Stimulated activated CD4-positive, alpha-beta T cell treated with anti-CD3 and anti-CD28 coated beads, Interleukin-2, amount 100 ng/mL, for 48 hours (primary cell): Measurements from ENCODE around the gene TLR1.
"Not testable (repeated sequence)": the region's sequence is repeated elsewhere in the genome, so short reads cannot be mapped to it uniquely, and the experiment has no call there.

Source experiments
- DNase-seq, 2 donors: peaks; one replicate each; pipeline ENCODE4 v3.0.0-alpha.2; 2020

Gene TLR1, protein sequence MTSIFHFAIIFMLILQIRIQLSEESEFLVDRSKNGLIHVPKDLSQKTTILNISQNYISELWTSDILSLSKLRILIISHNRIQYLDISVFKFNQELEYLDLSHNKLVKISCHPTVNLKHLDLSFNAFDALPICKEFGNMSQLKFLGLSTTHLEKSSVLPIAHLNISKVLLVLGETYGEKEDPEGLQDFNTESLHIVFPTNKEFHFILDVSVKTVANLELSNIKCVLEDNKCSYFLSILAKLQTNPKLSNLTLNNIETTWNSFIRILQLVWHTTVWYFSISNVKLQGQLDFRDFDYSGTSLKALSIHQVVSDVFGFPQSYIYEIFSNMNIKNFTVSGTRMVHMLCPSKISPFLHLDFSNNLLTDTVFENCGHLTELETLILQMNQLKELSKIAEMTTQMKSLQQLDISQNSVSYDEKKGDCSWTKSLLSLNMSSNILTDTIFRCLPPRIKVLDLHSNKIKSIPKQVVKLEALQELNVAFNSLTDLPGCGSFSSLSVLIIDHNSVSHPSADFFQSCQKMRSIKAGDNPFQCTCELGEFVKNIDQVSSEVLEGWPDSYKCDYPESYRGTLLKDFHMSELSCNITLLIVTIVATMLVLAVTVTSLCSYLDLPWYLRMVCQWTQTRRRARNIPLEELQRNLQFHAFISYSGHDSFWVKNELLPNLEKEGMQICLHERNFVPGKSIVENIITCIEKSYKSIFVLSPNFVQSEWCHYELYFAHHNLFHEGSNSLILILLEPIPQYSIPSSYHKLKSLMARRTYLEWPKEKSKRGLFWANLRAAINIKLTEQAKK

DNA sequence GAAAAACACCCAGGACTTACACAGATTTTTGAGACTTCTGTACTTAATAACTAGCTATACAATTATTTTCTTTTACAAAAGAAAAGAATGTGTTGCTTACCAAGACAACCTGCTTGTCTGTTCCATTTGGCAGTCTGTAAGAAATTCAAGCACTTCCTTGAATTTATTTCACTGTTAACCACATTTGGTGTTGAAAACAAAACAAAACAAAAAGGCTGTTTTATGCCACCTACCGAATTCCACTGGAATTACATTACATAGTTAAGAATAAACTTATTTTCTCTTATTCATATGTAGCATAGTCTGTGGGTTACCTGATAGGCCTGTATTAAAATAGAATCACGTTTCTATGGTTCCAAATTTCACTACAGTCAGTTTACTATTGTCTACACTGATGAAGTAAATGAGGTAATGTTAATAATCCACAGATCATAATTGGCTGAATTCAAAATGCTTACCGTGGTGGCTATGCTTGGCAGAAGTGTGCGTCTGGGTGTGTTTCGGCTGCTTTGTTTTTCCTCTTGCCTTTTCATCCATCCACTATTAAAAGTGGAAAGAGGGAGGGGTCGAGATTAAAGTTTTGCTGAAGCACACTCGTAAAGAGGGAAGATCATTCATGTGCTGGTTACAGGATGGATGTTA, at the start of gene TLR1:
TLR1 (minus strand) TSS at position 138 of the 642 bp plus-strand sequence. CDS start 5,960 bp downstream, outside the sequence.
- DNase-seq = no peak

DNA sequence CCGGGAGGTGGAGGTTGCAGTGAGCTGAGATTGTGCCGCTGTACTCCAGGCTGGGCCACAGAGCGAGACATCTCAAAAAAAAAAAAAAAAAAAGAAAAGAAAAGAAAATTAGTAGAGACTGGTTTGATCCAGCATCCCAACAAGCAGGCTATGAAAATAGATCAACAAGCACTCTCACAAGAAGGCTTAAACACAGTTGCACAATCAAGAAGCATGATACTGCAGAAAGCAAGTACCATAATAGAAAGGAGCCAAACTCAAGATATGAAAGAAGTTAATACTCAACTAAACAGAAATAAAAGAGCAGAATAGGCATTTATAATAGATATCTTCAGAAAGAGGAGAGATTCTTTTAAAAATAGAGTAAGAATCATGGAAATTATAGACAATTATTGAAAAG, 41.4 kb upstream of the TLR1 start:
- no peak for DNase-seq

DNA sequence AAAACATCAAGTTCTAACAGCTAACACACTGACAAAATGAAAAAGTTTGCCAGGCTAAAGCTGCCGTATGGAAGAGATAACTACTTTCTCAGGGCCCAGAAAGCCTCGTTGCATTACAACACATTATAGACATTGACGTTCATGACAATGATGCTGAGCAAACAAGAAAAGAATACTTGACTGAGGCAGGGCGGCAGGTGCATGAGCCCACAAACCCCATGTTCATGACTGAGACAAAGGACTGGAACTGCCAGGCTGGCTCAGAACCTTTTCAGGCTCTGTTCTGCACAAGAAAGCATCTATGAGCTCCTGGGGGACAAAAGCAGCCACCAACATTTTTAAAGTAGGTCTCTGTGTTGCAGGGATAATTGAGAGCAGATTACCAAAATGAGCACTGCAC, 38.4 kb upstream of the TLR1 start:
- no peak for DNase-seq

DNA sequence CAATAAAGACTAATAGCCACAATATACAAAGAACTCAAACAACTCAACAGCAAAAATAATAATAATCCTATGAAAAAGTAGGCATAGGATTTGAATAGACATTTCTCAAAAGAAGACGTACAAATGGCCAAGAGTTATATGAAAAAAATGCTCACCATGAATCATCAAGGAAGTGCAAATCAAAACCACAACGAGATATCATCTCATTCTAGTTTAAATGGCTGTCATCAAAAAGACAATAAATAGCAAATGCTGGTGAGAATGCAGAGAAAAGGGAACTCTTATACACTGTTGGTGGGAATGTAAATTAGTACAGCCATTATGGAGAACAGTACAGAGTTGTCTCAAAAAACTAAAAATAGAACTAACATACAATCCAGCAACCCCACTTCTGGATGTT, 33.3 kb upstream of the TLR1 start:
- DNase-seq = no peak

DNA sequence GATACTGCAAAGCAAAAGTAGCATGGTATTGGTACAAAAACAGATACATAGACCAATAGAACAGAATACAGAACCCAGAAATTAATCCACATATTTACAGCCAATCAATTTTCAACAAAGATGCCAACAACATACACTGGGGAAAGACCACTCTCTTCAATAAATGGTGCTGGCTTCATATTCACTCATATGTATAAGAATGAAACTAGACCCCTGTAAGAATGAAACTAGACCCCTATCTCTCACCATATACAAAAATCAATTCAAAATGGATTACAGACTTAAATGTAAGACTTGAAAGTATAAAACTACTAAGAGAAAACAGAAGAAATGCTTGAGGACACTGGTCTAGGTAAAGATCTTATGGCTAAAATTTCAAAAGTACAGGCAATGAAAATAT, 32.7 kb upstream of the TLR1 start:
- DNase-seq = no peak

DNA sequence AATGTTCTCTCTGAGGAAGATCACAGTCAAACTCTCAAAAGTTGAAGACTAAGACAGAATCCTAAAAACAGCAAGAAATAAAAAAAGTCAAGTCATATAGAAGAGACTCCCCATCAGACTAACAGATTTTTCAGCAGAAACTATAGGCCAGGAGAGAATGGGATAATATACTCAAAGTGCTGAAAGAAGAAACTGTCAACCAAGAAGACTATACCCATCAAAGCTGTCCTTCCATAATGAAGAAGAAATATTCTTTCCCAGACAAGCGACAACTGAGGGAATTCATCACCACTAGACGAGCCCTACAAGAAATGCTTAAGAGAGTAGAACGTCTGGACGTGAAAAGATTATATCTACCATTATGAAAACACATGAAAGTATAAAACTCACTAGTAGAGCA, 30.0 kb upstream of the TLR1 start:
- no peak for DNase-seq

DNA sequence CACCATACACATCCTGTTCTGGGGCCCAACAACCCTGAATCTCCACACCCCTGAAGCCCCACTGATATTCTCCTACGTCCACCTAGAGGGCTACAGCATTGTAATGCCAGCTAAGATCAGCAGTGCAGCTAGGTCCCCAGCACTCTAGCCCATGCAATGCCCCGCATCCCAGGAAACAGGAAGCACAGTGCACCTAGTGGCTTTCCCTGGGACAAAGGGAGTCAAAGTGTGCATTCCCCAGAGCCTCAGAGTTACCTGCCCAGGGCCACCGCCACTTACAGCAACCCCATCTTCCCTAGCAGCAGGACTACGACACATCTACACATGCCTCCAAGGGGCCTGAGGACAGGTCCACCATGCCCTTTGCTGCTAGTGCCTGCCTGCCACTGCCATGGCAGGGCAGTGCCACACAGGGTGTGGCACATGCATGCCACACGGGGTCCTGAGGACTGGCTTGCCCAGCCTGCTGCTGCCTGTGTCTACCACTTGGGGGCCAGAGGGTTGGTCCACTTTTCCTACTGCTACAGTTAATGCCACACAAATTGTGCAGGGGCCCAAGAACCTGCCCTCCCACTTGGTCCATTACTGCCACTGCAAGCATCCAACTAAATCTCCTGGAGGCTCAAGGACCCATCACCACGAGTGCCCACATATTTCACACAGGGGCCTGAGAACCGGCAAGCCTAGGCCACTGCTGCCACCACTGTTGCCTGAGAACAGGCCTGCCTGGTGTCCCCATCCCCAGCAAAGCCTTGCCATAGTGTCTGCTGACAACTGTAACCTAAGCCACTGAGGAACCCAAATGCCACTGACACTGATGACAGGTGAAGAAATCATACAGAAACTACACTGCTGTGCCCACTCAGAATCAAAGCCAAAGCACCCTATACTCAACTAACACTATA, 28.3 kb upstream of the TLR1 start:
- DNase-seq = no peak

DNA sequence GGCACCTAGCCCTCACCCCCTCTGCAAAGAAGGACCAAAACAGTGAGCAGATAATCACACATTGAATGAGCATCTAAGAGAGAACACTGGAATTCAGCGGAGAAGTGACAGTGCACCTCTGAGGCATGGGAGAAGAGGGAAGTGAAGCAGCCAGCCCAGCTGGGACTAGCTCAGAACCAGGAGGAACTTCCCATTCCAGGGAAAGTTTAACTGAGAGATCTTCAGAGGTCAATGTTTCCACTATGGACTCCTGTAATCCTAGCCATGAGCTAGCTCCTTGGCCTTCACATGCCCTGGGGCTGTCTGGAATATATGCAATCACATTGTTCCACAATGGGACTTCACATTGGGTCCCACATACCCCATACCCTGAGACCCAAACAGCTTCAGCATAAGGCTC, 27.6 kb upstream of the TLR1 start:
- no peak for DNase-seq

DNA sequence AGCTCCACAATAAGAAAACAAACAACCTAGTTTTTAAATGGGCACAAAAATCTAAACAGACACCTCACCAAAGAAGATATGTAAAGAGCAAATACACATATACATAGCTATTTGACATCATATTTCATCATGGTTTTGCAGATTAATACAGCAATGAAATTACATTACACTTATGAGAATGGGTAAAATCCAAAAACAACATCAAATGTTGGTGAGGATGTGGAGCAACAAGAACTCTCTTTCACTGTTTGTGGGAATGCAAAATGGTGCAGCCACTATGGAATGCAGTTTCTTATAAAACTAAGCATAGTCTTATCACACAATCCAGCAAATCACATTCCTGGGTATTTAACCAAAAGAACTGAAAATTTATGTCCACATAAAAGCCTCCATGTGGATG, 27.1 kb upstream of the TLR1 start:
- DNase-seq = no peak

DNA sequence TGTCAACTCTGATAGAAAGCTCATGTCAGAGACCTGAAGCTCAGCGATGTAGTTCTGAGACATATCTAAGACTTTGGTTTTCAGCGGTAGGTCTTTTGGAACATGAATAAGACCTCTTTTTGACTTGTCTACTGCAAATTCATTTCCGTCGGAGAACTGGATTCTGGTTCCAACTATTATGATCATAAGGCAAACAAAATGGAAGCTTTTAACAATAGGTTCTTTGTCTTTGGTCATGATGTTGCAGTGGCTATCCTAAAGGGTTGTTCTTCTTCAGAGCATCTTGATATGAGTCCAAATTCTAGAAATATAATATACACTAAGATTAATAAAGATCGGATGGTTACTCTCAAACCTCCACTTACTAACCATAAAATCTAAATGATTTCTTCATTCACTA, 24.6 kb upstream of the TLR1 start:
- no peak for DNase-seq

DNA sequence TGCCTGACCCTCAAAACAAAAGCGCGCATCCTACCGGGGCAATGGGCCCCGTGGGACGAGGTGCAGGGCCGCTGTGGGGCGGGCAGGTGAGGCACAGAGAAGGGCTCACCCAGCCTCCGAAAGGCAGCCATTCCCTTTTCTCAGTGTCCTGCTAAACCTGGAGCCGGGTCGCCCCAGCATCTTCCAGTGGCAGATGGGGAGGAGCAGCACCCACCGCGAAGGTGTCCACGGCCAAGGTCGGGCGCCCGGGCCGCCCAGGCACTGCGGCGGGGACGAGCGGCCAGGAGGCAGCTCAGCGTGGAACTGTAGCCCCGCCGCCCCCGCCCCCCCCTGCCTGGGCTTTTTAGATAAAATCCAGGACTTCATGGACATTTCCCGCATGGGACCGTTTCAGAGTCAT, 19.2 kb upstream of the TLR1 start:
- no peak for DNase-seq

DNA sequence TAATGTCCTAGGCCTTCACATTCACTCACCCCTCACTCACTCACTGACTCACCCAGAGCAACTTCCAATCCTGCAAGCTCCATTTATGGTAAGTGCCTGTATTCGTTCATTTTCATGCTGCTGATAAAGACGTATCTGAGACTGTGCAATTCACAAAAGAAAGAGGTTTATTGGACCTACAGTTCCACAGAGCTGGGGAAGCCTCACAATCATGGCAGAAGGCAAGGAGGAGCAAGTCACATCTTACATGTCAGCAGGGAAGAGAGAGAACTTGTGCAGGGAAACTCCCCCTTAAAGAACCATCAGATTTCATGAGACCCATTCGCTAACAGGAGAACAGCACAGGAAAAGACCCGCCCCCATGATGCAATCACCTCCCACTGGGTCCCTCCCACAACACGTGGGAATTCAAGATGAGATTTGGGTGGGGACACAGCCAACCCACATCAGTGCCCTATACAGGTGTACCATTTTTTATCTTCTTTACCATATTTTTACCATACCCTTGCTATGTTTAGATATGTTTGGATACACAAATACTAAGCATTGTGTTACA, 18.2 kb upstream of the TLR1 start:
- DNase-seq = no peak

DNA sequence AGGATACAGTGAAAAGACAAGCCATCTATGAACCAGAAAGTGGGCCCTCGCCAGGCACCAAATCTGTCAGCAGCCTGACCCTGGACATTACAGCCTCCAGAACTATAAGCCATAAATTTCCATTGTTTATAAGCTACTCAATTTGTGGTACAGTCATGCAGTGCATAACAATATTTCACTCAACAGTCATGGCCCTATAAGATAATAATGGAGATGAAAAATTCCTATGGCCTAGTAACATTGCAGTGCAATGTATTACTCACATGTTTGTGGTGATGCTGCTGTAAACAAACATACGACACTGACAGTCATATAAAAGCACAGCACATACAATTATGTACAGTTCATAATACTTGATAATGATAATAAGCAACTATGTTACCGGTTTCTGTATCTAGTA, 17.1 kb upstream of the TLR1 start:
- DNase-seq = no peak

DNA sequence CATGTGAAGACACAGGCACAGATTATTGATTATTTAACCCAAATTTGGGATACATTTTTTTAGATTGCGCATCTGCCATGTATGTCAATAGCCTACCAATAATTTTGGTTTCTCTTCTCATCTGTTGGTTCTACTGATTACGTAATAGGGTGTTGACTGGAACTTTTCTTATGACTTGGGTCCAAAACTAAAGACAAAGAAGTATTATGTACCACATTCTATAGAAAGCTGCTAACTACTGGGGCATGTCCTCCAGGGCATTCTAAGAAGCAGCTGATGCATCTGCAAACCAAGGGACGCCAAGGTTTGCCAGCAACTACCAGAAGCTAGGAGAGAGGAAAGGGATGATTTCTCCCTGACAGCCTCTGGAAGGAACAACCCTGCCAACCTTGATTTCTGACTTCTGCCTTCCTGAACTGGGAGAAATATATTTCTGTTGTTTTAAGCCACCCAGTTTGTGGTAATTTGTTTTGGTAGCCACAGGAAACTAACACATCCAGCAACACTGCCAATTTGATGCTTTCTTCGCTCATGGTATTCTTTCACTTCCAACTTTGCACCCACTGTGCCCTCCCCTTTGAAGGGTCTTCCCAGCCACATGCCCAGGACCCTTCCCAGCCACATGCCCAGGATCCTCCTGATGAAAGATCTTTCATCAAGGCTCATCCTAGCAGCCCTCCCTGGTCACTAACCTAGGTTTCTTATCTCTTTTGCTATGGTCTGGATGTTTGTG, 15.9 kb upstream of the TLR1 start:
- no peak for DNase-seq

DNA sequence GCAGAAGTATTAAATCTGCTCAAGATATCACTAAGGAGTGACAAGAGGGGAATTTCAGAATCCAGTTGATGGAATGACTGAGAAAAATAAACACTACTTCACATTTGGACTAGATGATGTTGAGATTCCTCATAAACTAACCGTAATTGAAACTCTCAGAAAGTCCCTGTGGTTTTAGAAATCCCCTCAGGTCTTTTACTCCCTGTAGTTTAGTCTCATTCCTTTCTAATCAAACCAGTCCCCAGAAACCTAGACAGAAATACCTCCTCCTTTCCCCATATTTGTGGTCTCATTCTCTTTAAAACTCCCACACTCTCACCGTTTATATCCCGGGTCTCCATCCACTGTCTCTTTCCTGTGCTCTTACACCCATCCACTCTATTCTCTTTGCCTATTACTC, 15.0 kb upstream of the TLR1 start:
- no peak for DNase-seq

DNA sequence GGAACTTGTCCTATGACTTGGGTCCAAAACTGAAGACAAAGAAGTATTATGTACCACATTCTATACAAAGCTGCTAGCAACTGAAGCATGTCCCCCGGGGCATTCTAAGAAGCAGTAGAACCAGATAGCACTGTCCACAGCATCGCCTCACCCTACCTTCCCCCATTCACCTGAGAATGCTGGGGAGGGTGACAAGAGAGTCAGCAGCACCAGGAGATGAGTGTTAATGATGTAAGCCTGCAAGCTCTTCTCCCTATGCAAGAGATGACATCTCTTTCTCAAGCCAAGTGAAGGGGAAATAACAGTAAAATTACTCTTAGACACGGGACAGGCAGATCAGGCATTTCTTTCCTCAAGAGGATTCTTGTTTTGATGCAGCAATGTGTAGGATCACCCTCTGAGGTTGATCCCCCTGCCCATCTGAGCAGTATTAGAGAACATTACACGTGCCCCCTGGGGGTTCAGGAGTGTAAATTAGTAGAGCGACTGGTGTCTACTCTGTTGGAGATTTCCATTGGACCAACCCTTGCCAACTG, 13.9 kb upstream of the TLR1 start:
- DNase-seq = no peak

DNA sequence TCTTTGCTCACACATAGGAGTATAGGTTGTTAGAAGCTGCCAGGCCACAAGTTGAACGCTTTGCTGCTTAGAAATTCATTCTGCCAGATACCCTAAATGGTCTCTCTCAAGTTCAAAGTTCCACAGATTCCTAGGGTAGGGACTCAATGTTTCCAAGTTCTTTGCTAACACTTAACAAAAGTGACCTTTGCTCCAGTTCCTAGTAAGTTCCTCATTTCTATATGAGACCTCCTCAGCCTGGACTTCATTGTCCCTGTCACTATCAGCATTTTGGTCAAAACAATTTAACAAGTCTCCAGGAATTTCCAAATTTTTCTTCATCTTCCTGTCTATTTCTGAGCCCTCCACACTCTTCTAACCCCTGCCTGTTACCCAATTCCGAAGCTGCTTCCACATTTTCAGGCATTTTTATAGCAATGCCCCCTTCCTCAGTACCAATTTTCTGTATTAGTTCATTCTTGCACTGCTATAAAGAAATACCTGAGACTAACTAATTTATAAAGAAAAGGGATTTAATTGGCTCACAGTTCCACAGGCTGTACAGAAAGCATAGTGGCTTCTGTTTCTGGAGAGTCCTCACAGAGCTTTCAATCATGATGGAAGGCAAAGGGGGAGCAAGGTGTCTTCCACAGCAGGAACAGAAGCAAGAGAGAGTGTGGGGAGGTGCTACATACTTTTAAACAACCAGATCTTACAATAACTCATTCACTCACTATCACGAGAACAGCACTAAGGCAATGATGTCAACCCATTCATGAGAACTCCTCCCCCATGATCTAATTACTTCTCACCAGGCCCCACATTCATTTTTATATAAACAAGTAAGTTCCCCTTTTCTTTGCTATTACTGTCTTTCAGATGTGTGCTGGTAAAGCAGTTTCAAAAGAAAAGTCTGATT, 11.5 kb upstream of the TLR1 start:
- no peak for DNase-seq

DNA sequence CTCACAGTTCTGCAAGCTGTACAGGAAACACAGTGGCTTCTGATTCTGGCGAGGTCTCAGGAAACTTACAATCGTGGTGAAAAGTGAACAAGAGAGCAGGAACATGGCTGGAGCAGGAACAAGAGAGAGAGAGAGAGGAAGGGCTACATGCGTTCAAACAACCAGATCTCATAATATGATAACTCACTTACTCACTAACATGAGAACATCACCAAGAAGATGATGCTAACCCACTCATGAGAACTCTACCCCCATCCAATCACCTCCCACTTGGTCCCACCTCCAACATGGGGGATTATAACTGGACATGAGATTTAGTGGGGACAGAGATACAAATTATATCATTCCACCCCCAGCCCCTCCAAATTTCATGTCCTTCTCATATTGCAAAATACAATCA, 9.8 kb upstream of the TLR1 start:
- DNase-seq = no peak

DNA sequence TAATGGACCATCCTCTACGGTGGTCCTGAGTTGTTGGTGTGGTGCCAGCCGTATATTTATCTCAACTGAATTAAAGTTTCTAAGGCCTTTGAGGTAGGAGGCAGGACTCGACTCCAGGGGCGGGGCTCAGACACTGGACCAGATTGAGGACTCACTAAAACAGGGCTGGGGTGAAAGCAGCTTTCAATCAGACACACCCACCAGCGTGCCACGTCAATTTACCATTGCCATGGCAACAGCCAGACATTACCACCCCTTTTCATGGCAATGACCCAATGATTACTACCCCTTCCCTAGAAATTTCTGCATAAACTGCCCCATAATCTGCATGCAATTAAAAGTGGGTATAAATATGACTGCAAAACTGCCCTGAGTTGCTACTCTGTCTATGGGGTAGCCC, 6.7 kb upstream of the TLR1 start:
- DNase-seq = no peak

DNA sequence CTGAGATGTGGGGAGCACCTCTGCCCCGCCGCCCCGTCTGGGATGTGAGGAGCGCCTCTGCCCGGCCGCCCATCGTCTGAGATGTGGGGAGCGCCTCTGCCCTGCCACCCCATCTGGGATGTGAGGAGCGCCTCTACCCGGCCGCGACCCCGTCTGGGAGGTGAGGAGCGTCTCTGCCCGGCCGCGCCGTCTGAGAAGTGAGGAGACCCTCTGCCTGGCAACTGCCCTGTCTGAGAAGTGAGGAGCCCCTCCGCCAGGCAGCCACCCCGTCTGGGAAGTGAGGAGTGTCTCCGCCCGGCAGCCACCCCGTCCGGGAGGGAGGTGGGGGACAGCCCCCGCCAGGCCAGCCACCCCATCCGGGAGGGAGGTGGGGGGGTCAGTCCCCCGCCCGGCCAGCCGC, 2.9 kb upstream of the TLR1 start:
- DNase-seq = not testable (repeated sequence)
